CD4-positive, alpha-beta T cell treated with Interleukin-4 for 4 hours (primary cell): Measurements from ENCODE around the gene PRPF18.

Experiments
- DNase-seq: peaks from one replicate; pipeline ENCODE4 v3.0.0-alpha.2; 2020

PRPF18 gene

DNA sequence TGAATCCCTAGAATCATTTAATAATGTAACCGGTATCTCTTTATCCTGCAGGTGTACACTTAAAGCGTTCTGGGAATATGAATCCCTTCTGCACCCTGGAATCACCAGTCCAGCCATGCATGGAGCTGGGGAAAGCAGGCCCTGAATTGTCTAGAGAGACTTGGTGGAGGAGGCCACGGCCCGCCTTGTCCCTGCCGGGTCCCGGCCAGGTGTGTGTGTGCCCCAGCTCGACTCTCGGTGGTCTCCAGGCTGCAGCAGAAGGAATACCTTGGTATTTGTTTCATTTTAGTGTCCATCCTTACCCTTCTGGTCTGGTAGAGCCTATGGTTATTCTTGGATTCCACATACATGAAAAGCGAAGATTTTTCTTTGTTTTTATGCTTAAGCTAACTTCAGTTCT is 58.1 kb downstream of the PRPF18 start:
- DNase-seq: no peak

DNA sequence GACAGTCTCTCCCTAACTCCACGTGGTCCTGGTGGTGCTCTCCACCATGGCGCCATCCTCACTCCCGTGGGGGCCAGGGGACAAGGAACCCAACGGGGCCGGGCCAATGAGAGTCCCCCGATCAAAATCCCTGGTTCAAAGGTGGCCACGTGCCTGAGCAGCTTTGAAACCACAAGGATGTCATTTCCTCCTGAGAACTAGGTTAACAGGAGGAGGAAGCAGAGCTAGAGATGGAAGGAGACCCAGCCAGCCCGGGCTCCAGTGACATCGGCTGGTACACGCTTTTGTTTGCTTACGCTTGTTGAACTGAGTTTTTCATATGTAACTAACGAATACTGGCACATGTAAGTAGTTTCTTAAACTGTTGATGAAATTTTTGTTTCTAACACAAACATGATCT is 61.7 kb downstream of the PRPF18 start:
- no peak for DNase-seq

DNA sequence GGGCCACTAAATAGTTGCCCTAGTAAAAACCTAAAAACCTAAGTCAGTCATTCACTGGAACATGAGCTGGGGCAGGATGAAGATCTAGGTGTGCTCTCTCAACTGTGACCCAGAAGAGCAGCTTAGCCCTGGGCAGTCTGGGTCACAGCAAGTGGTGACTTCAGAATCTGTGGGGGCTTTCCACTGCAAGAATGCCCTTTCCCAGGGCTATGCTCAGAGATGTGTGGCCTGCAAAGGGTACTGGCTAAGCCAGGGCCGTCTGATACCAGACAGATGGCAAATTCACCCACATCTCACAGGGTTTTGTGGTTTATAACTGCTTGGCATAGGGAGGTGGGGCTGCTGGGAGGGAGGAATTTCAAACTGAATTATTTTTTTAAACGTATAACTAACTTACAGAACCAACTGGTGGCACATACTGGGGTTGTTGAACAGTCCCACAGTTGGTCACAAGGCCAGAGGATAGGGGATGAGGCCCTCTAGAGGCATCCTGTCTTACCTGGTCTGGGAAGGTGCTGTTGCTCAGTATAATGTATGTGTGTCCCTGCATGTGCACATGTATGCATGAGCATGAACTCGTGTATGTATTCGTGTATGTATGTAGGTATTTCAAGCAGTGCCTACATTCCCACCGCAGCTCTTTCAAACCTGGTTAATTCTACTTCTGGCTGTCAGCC is 63.2 kb downstream of the PRPF18 start:
- DNase-seq: no peak

- DNase-seq: no peak
These were observed 64.2 kb downstream of the PRPF18 start for GRCh38 chr10:13650961-13651360.

DNA sequence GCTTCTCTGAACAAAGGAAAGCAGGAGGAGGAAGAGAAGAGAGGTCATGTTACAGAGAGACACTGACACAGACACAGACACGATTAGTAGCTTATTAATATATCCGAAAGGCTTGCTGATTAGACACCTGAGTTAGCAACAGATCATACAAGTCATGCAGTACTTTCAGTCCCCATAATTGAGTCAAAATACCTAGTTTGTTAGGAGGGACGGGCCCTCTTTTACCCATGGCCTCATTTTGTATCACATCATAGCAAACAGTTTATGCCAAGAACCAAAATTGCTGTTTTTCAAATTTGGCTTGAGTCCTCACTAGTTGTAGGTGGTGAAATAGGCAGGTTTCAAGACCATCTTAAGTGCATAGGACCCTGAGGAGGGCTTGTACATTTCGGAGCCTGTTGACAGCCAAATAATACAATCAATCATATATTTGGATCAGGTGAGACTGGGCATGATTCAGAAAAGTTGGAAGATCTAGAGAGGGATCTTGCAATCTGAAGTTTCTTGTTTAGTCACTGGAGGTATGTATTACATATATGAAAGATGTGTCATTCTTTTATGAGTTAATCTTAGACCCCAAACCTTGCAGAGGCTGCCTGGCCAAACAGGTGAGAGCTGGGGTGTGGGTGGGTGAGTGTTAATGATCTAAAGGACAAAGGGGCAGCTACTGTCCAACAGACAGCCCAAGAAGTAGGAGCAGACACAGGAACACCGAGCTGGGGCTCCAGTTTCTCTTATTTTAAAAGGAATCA is 65.4 kb downstream of the PRPF18 start:
- DNase-seq: no peak

GRCh38 chr10:13652860-13653259 is 66.1 kb downstream of the PRPF18 start:
- no peak for DNase-seq

- no peak for DNase-seq
These were observed 67.5 kb downstream of the PRPF18 start for GRCh38 chr10:13654118-13654830.

- no peak for DNase-seq
These were observed 68.1 kb downstream of the PRPF18 start for GRCh38 chr10:13654846-13655245.

DNA sequence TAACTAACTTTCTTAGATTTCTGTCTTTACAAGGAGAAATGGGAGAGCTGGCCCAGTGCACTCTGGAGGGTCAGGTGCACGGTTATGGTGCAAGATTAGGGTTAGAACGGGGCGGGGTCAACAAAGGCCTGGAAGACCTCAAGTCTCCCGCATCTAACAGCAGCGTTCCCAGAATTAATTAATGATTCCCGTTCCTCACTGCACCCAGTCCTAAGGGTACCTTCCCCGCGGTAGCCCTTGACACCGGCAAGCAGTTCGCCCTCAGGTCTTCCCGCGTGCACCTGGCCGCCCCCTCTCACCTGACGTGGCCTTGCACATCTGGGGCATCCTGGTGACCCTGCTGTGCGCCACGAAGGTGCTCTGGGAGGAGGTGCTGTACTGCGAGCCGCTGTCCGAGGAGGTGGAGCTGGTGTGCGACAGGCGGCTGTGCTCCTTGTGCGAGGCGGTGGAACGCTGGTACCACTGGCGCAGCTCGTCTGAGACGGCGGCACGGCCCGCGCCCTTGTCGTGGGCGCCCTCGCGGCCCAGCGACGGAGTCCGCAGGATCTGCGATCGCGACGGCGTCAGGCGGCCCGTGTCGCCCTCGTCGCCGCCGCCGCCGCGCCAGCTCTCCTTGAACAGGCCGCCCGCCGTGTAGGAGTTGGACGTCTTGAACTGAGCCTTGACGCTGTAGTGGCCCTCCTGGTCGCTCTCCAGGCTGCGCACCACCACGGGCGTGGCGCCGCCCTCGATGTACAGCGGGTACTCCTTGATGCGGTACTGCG is 69.8 kb downstream of the PRPF18 start:
- DNase-seq: no peak

DNA sequence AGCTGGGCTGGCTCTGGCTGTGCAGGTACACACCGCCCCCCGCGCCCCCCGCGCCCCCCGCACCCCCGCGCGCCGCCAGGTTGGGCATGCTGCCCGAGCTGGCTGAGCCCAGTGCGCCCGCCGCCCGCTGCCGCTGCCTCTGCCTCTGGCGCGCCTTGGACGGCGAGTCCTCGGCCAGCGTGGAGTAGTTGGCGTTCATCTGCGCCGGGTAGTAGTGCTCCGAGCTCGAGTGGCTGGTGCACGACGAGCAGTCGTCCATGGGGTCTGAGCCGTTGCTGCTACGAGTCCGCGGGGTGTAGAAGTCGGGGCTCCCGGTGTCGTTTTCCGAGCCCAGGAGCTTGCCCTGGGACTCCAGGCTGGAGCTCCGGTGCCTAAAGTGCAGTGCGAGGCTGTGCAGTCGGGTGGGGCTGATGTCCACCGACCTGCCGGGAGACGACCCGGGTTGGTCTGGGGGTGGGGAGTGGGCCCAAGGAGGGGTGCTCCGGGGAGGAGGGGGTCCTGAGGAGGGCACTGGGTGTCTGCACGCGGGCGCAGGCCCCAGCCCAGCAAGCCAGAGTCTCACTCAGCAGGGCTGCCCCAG is 70.4 kb downstream of the PRPF18 start:
- DNase-seq: no peak

DNA sequence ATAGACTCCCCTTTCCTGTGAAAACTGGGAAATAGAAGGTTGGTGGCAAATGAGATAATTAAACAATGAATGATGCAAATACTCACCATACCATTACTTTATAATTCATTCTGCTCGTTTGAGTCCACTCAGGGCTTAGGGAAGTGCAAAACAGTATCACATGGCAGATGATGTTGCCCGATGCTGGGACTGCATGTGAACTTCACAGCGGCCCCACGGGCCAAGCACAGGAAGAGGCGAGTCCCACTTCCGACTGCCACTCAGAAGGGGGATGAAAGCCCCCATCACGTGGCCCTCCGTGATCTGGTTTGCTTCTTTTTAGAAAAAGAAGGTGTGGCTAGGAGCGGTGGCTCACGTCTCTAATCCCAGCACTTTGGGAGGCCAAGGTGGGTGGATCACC is 71.5 kb downstream of the PRPF18 start:
- DNase-seq: no peak

DNA sequence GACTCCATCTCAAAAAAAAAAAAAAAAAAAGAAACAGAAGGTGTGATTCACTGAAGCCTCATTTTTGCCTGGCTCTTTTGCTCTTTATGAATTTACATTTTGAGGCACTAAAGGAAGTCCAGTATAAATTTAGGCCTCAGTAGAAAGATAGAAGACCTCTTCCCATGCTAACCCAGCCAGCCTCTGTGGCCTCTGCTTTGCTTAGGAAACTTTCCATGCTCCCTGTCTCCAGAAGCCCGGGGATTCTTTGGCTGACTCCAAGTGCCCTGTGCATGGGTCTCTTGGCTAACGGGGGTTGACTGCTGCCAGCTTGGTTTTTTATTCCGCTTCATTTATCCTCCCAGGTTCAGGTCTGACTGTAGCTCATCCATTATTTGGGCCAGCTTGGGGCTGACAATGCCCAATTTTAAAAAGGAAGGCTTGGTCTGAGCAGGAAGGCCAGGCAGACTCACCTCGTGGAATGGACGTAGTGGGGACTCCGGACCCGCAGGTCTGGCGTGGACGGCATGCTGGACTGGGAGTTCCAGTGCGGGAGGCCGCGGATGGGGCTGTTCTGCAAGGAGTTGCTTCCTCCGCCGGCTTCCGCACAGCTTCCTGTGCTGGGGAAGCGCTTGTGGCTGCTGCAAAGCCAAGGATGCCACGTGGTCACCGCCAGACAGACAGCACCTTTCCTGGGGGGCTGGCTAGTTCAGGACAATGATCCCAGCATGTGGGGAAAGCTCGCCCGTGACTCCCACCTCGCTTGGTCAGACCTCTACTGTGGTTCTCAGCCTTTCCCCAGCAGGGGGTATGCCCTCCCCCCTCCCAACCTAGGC is 72.3 kb downstream of the PRPF18 start:
- DNase-seq: no peak

DNA sequence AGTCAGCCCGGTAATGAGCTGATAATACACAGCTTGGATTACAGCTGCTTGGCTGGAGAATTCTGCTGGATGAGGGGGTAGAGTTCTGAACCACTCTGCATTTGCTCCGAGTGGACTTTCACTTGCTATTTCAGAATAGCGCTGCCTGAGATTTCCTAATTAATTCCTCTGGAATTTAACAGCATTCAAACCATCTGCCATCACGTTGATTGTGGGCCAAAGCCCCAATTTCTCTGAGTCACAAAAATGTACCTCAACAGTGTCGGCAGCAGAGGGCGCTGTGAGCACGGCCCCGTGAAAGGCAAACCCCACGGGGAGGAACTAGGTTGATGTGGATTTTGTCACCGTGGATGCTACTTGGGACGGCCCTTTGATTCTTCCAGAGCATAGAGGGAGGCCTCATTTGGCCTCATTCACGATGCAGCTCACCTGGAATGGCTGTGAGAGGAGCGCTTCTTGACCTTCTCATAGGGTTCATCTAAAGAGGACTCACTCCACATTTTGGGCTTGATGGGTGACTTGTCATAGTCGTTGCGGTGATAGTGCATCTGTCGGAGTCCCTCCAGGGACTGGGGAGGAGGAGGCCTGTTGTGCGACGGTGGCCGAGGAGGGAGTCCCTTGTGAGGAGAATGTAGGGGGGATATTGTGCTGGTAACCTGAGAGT is 73.3 kb downstream of the PRPF18 start:
- DNase-seq: peak; percentile 56

DNA sequence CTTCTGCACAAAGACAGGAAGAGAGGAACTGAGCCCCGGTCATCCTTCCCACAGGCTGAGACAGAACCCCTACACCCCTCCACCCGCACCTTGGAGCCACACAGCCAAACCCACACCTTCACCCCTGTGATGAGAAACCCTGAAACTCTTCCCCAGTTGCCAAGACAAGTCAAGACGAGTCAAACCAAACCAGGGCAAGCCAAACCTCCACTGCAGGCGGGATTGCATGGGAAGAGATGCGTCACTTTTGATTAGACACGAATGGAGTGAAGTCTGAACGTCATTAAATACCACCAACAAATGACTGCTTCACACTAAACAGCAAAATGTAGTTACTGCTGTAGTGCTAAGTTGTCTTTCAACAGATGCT is 73.8 kb downstream of the PRPF18 start:
- no peak for DNase-seq

GRCh38 chr10:13661256-13661655 is 74.5 kb downstream of the PRPF18 start:
- no peak for DNase-seq

GRCh38 chr10:13665516-13666262 is 78.9 kb downstream of the PRPF18 start:
- no peak for DNase-seq

DNA sequence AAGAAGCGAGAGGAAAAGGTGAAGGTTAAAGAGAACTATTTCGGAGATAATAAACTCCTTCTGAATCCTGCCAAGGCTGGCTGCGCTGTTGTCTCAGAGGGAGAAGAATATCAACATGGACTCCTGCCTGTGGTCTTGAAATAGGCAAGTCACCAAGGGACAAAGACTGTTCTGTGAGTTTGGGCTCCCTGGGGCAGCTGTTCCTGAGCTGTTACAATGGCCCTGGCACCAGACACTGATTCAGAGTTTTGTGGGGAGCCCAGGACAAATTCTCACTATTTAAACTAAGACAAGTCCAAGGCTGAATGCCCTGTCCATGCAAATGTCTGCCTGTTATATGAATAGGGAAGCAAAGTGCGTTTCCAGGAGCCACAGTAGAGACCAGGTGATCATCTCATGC is 81.4 kb downstream of the PRPF18 start:
- no peak for DNase-seq

DNA sequence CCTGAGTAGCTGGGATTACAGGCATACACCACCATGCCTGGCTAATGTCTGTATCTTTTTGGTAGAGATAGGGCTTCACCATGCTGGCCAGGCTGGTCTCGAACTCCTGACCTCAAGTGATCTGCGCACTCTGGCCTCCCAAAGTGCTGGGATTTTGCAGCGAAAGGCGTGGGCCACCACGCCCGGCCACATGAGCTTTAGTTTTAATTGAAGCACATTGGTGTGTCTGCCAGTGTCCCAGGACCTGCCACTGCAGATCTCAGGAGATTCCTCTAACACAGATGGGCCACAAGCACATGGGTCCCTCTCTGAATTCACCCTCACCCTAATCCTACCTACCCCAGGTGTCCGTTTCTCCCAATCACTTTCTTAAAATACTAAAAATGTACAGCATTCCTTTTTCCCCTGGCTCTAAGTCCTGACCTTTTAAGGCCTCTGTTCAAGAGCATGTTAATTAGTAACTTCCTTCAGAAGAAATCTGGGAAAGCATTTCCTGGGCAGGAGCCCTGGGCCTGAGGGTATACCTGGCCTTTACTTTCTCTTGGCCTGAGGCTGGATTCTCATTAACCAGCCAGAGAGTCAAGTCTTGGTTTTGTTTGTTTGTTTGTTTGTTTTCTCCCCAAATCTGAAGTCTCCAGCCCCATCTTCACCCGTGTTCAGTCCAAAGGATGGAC is 82.6 kb downstream of the PRPF18 start:
- DNase-seq: no peak

- no peak for DNase-seq
These were observed 83.1 kb downstream of the PRPF18 start for GRCh38 chr10:13669901-13670300.

GRCh38 chr10:13670311-13670710 is 83.5 kb downstream of the PRPF18 start:
- no peak for DNase-seq
